ENCODE results near the gene C5orf63.
"Not testable (repeated sequence)": the region's sequence is repeated elsewhere in the genome, so short reads cannot be mapped to it uniquely, and the experiment has no call there.

The C5orf63 gene

DNA sequence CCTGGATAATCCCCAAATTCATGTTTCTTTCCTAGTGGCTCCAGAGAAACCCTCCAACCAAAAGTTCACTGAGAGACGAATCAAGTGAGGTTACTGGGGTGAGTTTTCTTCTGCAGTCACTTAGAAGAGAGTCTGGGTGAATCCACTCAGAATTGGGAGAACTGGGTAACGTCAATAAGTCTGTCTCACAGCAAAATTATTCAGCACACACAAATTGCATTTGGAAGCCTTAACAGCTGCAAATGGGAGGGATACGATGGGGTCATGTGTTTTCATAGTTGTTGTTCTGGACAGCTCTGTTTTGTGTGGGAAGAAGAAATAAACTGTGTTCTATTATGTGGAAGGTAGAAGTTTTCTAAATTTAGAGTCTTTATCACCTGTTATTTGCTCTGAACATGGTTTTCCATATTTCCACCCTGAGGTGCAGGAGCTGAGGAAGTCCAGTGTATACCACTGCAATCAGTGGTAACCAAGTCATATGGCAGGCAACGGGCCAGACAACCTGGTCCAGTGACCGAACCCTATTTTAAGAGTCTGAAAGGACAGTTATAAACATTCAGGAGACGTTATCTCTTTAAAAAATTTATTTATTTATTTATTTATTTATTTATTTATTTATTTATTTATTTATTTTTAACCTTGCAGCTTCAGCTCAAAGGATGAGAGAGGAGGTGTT is 64.9 kb downstream of the C5orf63 start:
- no peak for DNase-seq (ENCODE audit: low spot score)

DNA sequence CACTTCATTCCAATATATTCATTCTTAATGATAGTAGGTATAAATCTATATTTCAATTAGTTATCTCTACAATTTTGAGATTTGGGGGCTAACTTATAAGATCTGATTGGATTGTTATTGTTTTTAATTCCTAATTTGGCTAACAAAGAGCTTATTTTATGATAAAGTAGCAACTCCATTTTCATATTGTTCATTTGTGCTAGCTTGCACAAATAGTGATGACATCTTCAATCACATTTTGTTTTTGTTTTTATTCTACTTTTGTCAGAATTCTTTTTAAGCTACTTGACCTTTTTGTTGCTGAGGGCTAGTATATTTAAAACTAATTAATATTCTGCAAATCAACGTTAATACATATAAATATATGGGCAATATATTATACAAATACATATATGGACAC is 65.8 kb downstream of the C5orf63 start:
- DNase-seq (ENCODE audit: low spot score), result no peak

DNA sequence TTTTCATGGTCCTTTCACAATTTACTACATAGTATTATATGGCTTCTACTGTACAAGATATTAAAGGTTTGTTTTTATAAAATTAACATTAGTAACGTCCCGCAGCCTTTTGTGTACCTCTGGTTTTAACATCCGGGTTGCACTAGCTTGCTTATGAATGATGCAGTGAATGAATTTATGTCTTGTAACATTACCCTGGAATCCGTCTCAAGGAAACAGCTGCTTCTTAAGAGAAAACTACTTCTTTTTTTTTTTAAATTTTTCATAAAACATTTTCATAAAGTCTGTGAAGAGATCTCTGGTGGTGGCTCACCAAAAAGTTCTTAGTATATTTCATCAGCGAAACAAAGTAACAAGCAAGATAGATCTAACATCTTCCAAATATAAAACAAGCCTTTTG is 66.6 kb downstream of the C5orf63 start:
- DNase-seq (ENCODE audit: low spot score), result no peak

DNA sequence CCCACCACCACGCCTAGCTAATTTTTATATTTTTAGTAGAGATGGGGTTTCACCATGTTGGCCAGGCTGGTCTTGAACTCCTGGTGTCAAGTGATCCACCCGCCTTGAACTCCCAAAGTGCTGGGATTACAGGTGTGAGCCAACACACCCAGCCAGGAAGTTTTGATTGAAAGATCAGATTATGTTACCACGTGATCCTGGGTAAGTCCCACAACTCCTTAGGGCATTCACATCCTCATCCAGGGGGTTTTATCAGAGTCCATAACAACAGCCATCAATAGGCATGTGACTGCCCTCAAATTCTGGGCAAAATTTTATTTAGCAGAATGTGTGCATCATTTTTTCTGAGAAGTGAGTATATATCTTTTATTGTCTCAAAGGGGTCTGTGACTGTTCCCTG is 68.0 kb downstream of the C5orf63 start:
- DNase-seq (ENCODE audit: low spot score), result not testable (repeated sequence)

DNA sequence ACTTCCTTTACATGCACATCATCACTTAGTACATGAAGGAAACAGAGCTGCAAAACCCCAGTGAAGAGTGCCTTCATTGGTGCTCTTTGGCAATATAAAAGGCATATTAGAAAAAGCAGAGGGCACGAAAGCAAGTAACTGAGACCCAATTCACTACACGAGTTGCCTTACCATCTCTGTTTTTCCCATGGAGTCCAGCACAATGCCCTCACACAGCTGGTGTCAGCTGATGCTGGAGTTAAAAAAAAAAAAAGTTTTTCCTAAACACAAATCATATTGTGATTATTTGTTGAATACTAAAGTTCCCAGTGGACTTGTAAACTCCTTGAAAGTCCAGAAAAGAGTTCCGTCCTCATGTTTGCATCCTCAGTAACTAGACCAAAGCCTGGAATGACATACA is 68.6 kb downstream of the C5orf63 start:
- DNase-seq (ENCODE audit: low spot score), result no peak

DNA sequence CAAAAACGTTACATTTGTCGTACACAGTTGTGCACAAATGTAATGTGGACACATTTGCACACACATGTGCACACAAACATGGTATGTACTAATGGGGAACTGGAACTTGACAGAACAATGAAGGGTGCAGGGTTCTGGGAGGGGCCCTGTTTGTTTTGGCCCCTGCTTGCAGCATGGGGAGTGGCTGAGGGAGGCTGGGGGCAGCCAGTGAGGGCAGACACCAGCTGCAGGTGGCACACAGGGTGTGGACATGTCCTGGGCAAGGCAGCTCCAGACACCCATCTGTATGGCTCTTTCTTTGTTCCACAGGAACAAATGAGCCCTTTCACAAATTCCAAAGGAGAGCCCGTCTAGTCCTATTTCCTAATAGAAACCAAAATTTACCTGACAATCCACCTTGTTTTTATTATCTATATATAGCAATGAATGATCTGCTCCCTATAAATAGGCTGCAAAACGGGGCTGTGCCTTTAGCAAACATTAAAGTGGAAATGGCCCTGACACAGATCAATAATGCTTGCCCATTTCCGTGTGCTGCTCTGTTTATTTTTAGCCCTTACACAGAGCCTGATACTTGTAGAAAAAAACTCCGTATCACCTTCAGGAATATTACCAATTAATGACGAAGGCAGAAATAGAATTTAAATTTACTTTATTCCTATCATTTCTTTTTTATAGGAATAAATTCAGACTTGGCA is 69.4 kb downstream of the C5orf63 start:
- DNase-seq (ENCODE audit: low spot score), result no peak

DNA sequence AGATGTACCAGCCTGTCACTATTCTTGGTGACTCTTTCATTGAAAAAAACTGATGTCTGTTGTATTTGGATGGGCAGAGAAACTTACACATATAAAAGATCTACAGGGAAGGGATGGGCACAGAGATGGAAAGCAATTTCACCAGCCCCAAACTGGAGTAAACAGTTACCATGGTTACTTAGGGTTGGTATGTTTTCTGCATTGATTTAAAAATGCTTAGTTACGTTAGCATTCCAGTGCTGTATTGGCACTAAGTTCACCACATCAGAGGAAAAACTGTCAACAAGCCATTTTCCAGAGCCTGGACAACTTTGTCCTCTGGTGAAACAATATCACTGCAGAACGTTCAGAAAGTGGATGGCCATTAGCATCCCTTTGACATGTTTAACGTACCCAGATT is 70.9 kb downstream of the C5orf63 start:
- DNase-seq (ENCODE audit: low spot score), result no peak

DNA sequence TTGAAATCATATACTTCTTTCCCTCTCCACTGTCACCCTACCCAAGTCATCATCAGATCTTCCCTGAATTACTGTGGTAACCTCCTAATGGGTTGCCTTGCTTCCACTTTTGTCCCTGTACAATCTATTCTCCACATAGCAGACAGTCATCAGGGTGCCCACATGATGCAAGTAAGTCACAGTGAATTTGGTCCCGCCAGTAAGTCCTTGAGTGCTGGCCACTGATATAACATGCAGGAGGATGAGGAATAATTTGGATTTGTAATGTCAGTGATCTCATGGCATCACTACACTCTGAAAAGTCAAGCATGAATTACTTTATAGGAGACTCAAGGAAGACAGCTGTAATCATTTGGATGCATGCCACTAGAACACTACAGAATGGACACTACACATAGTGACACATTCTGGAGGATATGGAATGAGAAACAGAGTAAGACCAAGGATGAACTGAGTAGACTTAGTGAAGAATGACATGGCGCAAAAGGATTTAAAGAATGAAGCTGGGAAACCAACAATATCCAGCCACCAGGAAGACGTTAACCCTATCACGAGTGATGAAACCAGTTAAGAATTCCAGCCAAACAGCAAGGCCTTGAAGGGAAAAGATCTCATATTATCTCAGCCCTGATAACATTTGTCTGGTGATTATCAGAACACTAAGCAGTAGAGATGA is 71.5 kb downstream of the C5orf63 start:
- DNase-seq (ENCODE audit: low spot score), result no peak
